HG02623 (cell line): Measurements from ENCODE around the gene DNAJC3.
"Not testable (repeated sequence)": the region's sequence is repeated elsewhere in the genome, so short reads cannot be mapped to it uniquely, and the experiment has no call there.

Experiments
- ATAC-seq: cut with Tn5 transposase; IDR thresholded peaks from one replicate; pipeline ENCODE4 v1.9.1; 2021; ENCODE audit warnings: moderate library complexity; ENCODE audit not compliant: unreplicated experiment

Gene DNAJC3

GRCh38 chr13:95676762-95677563, at the start of gene DNAJC3:
TSS of gene DNAJC3 (plus strand) at chr13:95677139. CDS start at chr13:95677256, 117 bp downstream.
- peak; percentile 93 for ATAC-seq

- ATAC-seq = no peak
Observed at GRCh38 chr13:95627590-95627989, 49.3 kb upstream of the DNAJC3 start.

- ATAC-seq = no peak
Observed at GRCh38 chr13:95628488-95628887, 48.5 kb upstream of the DNAJC3 start.

- no peak for ATAC-seq
Observed at GRCh38 chr13:95629071-95629470, 47.9 kb upstream of the DNAJC3 start.

GRCh38 chr13:95630593-95630992, 46.3 kb upstream of the DNAJC3 start:
- no peak for ATAC-seq

GRCh38 chr13:95636853-95637252, 40.1 kb upstream of the DNAJC3 start:
- ATAC-seq = no peak

GRCh38 chr13:95641291-95642027, 35.5 kb upstream of the DNAJC3 start:
- ATAC-seq = no peak

GRCh38 chr13:95642028-95642621, 34.8 kb upstream of the DNAJC3 start:
- no peak for ATAC-seq

GRCh38 chr13:95642999-95643398, 33.9 kb upstream of the DNAJC3 start:
- ATAC-seq = no peak

GRCh38 chr13:95643571-95643935, 33.4 kb upstream of the DNAJC3 start:
- ATAC-seq = no peak

- peak; percentile 37 for ATAC-seq
Observed at GRCh38 chr13:95643936-95644598, 32.9 kb upstream of the DNAJC3 start.

GRCh38 chr13:95644601-95645052, 32.3 kb upstream of the DNAJC3 start, which contains the start of gene DZIP1:
TSS of gene DZIP1 (minus strand) at chr13:95644706. CDS start at chr13:95642029, 2,677 bp downstream.
- peak; percentile 69 for ATAC-seq

GRCh38 chr13:95647321-95647720, 29.6 kb upstream of the DNAJC3 start:
- ATAC-seq = no peak

- ATAC-seq = no peak
Observed at GRCh38 chr13:95650696-95651095, 26.2 kb upstream of the DNAJC3 start.

GRCh38 chr13:95652244-95652764, 24.6 kb upstream of the DNAJC3 start:
- no peak for ATAC-seq

- no peak for ATAC-seq
Observed at GRCh38 chr13:95652821-95653220, 24.1 kb upstream of the DNAJC3 start.

- ATAC-seq = no peak
Observed at GRCh38 chr13:95656386-95657015, 20.4 kb upstream of the DNAJC3 start.

- ATAC-seq = no peak
Observed at GRCh38 chr13:95659500-95659899, 17.4 kb upstream of the DNAJC3 start.

- ATAC-seq = no peak
Observed at GRCh38 chr13:95660981-95661581, 15.9 kb upstream of the DNAJC3 start.

GRCh38 chr13:95667235-95667634, 9.7 kb upstream of the DNAJC3 start:
- ATAC-seq = not testable (repeated sequence)
